HCT116 (cell line): ENCODE results near the gene ZXDC. TPM values are rescaled to one million over a fixed set of nuclear protein-coding genes. Genes with fewer than 3 reads are reported as not detected.

Experiments used
- ATAC-seq: fragments of 200-7000 bp; cut with Tn5 transposase; 2 replicates; pipeline ENCODE4 v1.9.1; 2020; ENCODE audit warnings: mild to moderate bottlenecking, moderate library complexity
- BruUV-seq: library from RNA; stranded (reverse); fragments of 400-500 nt; replicated peaks from 2 replicates; lab custom pipeline; 2021; lab: Mats Ljungman, UMichigan
- CTCF ChIA-PET: fragments of 300-600 bp; sonication (Branson Sonifier 250); formaldehyde crosslinking; loops from one replicate; lab custom pipeline; 2021; ENCODE audit warnings: antibody characterized with exemption; lab: Charles Lee
- POLR2A ChIA-PET: fragments of 300-600, 350-600 bp; sonication (Branson Sonifier 250); formaldehyde crosslinking; loops from one replicate; lab custom pipeline; 2021; ENCODE audit warnings: antibody characterized with exemption; lab: Charles Lee
- RAD21 ChIA-PET, 2 experiments: fragments of 300-600 bp; sonication (Branson Sonifier 250); formaldehyde crosslinking; loops; one replicate each; lab custom pipeline; 2023; ENCODE audit warnings: low total read pairs in 2 of 2; ENCODE audit not compliant: uncharacterized antibody in 2 of 2, unreplicated experiment in 2 of 2, low non-redundant PET in 1 of 2; lab: Charles Lee
- DNase-seq: peaks from one replicate; pipeline ENCODE4 v3.0.0-alpha.2; 2010; ENCODE audit warnings: low read depth, low spot score
- H2AFZ ChIP-seq: fragments of 200-600 bp; shearing (Covaris generic), sonication (generic); 2 replicates; pipeline ENCODE4 v1.6.1; 2017; ENCODE audit warnings: low read depth, mixed run types, mixed read lengths, antibody characterized with exemption, low read length; ENCODE audit not compliant: poor library complexity, severe bottlenecking
- H3K27ac ChIP-seq: 2 replicates; pipeline ENCODE4 v1.5.1; 2012; ENCODE audit warnings: low read depth, low read length
- H3K27me3 ChIP-seq: fragments of 200-600 bp; sonication (generic); 2 replicates; pipeline ENCODE4 v1.6.1; 2016; ENCODE audit warnings: mixed run types, low read length, mixed read lengths; ENCODE audit not compliant: insufficient read depth
- H3K36me3 ChIP-seq, 2 experiments: fragments of 200-500 bp in 1 of 2; fragments of 200-600 bp in 1 of 2; sonication (Bioruptor generic) in 1 of 2; sonication (generic) in 1 of 2; 2 replicates each; pipeline versions ENCODE4 v1.5.1 to v1.6.1; 2014 to 2016; ENCODE audit warnings: low read length in 2 of 2, inconsistent platforms in 1 of 2, mixed read lengths in 1 of 2, mixed run types in 1 of 2; ENCODE audit not compliant: insufficient read depth in 2 of 2, control insufficient read depth in 1 of 2
- H3K4me1 ChIP-seq, 2 experiments: fragments of 200-600 bp in 1 of 2; sonication (generic) in 1 of 2; 2 replicates each; pipeline versions ENCODE4 v1.5.1 to v1.6.1; 2012 to 2017; ENCODE audit warnings: low read length in 2 of 2, inconsistent platforms in 1 of 2, mild to moderate bottlenecking in 1 of 2, mixed read lengths in 1 of 2, mixed run types in 1 of 2, moderate library complexity in 1 of 2; ENCODE audit not compliant: insufficient read depth in 2 of 2, control insufficient read depth in 1 of 2
- H3K4me2 ChIP-seq: fragments of 200-600 bp; sonication (generic); 2 replicates; pipeline ENCODE4 v1.6.1; 2017; ENCODE audit warnings: mixed run types, low read length, mixed read lengths
- H3K4me3 ChIP-seq, 2 experiments: fragments of 200-600 bp in 1 of 2; sonication (generic) in 1 of 2; replicated peaks in 1 of 2; 2 replicates each; pipeline ENCODE4 v1.5.1; 2011 to 2016; ENCODE audit warnings: low read length in 2 of 2, control low read depth in 1 of 2, low read depth in 1 of 2, mild to moderate bottlenecking in 1 of 2, mixed read lengths in 1 of 2, mixed run types in 1 of 2
- H3K79me2 ChIP-seq: fragments of 200-600 bp; sonication (generic); 2 replicates; pipeline ENCODE4 v1.6.1; 2017; ENCODE audit warnings: mild to moderate bottlenecking, mixed run types, low read length, moderate library complexity, mixed read lengths; ENCODE audit not compliant: insufficient read depth
- H3K9ac ChIP-seq: fragments of 200-600 bp; sonication (generic); 2 replicates; pipeline ENCODE4 v1.6.1; 2016; ENCODE audit warnings: low read length, mixed read lengths
- H3K9me2 ChIP-seq: fragments of 200-600 bp; sonication (generic), shearing (Covaris generic); 2 replicates; pipeline ENCODE4 v1.6.1; 2017; ENCODE audit warnings: mixed run types, mild to moderate bottlenecking, moderate library complexity; ENCODE audit not compliant: insufficient read depth
- H3K9me3 ChIP-seq, 2 experiments: fragments of 200-500 bp in 1 of 2; fragments of 200-600 bp in 1 of 2; sonication (Bioruptor generic) in 1 of 2; sonication (generic) in 1 of 2; 2 replicates each; pipeline ENCODE4 v1.6.1; 2014 to 2017; ENCODE audit warnings: low read length in 2 of 2, mixed read lengths in 2 of 2, inconsistent platforms in 1 of 2, low read depth in 1 of 2, mild to moderate bottlenecking in 1 of 2, mixed run types in 1 of 2, moderate library complexity in 1 of 2; ENCODE audit not compliant: control insufficient read depth in 1 of 2, insufficient read depth in 1 of 2
- H4K20me1 ChIP-seq: fragments of 200-600 bp; sonication (generic), shearing (Covaris generic); 2 replicates; pipeline ENCODE4 v1.6.1; 2017; ENCODE audit warnings: mixed run types, mild to moderate bottlenecking, moderate library complexity; ENCODE audit not compliant: insufficient read depth
- EGR1 ChIP-seq: IDR thresholded peaks from 2 replicates; pipeline ENCODE4 v1.6.1; 2012; ENCODE audit warnings: low read depth
- ELF1 ChIP-seq: IDR thresholded peaks from 2 replicates; pipeline ENCODE4 v1.6.1; 2012; ENCODE audit warnings: low read depth, borderline replicate concordance
- YY1 ChIP-seq: IDR thresholded peaks from 2 replicates; pipeline ENCODE4 v1.6.1; 2011; ENCODE audit warnings: low read length, low read depth, moderate library complexity, mild to moderate bottlenecking; ENCODE audit not compliant: insufficient replicate concordance; ENCODE audit errors: extremely low read depth
- intact Hi-C: fragments of 100-400 bp; cut with micrococcal nuclease; formaldehyde crosslinking; loops from 2 replicates; pipeline ENCODE4 v1.10.0; 2022
- total RNA-seq: library from RNA; stranded (reverse); gene quantifications from one replicate; pipeline ENCODE4 v1.2.1, GENCODE V29; 2021; ENCODE audit not compliant: unreplicated experiment
- TF ChIP-seq, protein P1 (sequence below): IDR thresholded peaks from 2 replicates; pipeline ENCODE4 v1.6.1; 2012; ENCODE audit warnings: low read depth

Gene ZXDC
- total RNA-seq, 1 experiment from 2014 or later, result 29.9 TPM

DNA sequence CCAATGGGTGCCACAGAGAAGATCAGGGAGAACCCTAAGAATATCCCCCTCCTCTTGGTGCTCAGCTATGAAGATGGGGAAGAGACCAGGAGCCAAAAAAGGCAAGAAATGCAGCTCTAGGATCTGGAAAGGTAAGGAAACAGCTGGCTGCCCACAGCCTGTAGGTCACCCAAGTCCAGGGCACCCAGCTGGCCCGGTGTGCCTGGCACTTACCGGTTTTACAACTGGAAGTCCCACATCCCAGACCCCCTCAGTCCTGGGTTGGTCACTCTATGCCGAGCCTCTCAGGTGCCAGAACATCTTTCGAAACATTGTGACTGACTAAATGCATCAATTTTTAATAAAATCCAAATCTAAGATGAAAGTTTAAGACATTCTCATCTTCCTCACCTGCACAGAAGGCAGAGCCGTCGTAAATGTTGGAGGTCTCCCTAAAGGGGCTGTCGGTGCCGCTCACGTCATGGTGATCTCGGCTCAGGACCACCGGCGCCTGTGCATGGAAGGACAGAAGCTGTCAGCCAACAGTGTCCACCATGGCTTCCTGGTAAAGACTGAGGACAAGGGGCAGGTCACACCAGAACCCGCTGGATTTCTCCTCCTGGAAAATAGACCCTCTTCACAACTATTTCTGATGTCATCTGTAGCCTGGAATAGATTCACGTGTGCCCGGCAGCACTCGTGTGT, 13.3 kb upstream of the ZXDC start:
- H3K9me2 ChIP-seq, result no peaks in the 10 kb centered on the region
- TF ChIP-seq EGR1, result no peak
- TF ChIP-seq, protein P1, sequence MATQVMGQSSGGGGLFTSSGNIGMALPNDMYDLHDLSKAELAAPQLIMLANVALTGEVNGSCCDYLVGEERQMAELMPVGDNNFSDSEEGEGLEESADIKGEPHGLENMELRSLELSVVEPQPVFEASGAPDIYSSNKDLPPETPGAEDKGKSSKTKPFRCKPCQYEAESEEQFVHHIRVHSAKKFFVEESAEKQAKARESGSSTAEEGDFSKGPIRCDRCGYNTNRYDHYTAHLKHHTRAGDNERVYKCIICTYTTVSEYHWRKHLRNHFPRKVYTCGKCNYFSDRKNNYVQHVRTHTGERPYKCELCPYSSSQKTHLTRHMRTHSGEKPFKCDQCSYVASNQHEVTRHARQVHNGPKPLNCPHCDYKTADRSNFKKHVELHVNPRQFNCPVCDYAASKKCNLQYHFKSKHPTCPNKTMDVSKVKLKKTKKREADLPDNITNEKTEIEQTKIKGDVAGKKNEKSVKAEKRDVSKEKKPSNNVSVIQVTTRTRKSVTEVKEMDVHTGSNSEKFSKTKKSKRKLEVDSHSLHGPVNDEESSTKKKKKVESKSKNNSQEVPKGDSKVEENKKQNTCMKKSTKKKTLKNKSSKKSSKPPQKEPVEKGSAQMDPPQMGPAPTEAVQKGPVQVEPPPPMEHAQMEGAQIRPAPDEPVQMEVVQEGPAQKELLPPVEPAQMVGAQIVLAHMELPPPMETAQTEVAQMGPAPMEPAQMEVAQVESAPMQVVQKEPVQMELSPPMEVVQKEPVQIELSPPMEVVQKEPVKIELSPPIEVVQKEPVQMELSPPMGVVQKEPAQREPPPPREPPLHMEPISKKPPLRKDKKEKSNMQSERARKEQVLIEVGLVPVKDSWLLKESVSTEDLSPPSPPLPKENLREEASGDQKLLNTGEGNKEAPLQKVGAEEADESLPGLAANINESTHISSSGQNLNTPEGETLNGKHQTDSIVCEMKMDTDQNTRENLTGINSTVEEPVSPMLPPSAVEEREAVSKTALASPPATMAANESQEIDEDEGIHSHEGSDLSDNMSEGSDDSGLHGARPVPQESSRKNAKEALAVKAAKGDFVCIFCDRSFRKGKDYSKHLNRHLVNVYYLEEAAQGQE, result no peak
- no peak overlapping the region for H3K4me2 ChIP-seq
- no peak overlapping the region for H3K4me3 ChIP-seq
- no peak overlapping the region for H3K9ac ChIP-seq
- peaks cover 0 to 4% of the 10 kb centered on the region in 2 experiments; a peak in 1 of 4 replicates for H3K4me1 ChIP-seq
- POLR2A ChIA-PET, result no interaction called here
- CTCF ChIA-PET, result no interaction called here
- no peaks in the 10 kb centered on the region for H3K36me3 ChIP-seq
- intact Hi-C loops, result no loop called here
- H3K27ac ChIP-seq, result no peak overlapping the region
- DNase-seq, result no peak
- RAD21 ChIA-PET, result no interaction called here
- no peaks in the 10 kb centered on the region for H4K20me1 ChIP-seq
- no peak overlapping the region for H2AFZ ChIP-seq
- no peaks in the 10 kb centered on the region for H3K79me2 ChIP-seq
- no peaks in the 10 kb centered on the region for H3K9me3 ChIP-seq
- ATAC-seq, result no peak
- BruUV-seq, result no TSS peak
- no peaks in the 10 kb centered on the region for H3K27me3 ChIP-seq

DNA sequence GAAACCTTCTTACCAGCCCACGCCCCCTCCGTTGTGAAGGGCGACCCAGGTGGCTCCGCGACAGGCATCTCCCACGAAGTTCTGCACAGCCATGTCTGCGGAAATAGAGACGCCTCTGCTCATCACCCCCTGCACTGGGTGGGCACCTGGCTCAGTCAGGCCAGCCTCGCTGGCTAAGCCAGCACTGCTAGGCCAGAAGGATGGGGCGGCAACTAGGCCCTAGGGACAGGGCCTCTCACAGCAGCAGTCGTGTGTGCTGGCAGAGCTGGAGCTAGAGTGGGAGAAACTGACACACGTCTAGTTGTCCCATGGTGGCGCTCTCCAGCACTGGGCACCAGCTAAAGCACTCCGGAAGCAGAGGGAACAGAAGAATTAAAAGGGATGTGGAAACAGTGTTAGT, 12.5 kb upstream of the ZXDC start:
- Histone ChIP-seq H3K9me3 (no peaks in the 10 kb centered on the region), H3K36me3 (no peaks in the 10 kb centered on the region), H3K4me3 (no peak overlapping the region), H4K20me1 (no peaks in the 10 kb centered on the region), H3K27me3 (no peaks in the 10 kb centered on the region), H3K4me1 (peaks cover 0 to 4% of the 10 kb centered on the region in 2 experiments; a peak in 1 of 4 replicates), H2AFZ (no peak overlapping the region), H3K27ac (no peak overlapping the region), H3K4me2 (no peak overlapping the region), H3K9me2 (no peaks in the 10 kb centered on the region), H3K79me2 (no peaks in the 10 kb centered on the region), H3K9ac (no peak overlapping the region)
- peak; percentile 61 for ATAC-seq
- TF ChIP-seq ELF1, result no peak
- TF ChIP-seq YY1, result no peak
- POLR2A ChIA-PET, result no interaction called here
- CTCF ChIA-PET, result no interaction called here
- DNase-seq, result no peak
- intact Hi-C loops, result no loop called here
- BruUV-seq, result no TSS peak
- RAD21 ChIA-PET, result no interaction called here
